Activated CD8-positive, alpha-beta memory T cell treated with anti-CD3 and anti-CD28 coated beads for 24 hours (primary cell): ENCODE results near the gene JAK1.

Experiments
- DNase-seq: peaks from one replicate; pipeline ENCODE4 v3.0.0-alpha.2; 2020

Gene JAK1

DNA sequence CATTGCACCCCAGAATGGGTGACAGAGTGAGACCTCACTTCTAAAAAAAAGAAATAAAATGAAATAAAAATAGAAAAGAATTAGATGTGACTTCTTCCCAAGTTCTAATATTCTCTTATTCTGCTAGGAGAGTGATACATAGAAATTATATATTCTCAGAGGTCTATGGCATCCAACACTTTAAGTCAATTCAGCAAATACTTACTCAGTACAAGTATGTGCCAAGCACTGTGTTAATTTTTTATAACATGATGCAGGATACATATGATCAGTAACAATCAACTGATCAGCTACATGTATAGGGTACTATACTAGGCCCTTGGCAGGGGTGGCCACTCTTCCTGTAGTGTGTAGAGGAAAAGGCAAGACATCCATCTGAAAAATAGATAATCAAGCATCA is 13.0 kb upstream of the JAK1 start:
- no peak for DNase-seq

DNA sequence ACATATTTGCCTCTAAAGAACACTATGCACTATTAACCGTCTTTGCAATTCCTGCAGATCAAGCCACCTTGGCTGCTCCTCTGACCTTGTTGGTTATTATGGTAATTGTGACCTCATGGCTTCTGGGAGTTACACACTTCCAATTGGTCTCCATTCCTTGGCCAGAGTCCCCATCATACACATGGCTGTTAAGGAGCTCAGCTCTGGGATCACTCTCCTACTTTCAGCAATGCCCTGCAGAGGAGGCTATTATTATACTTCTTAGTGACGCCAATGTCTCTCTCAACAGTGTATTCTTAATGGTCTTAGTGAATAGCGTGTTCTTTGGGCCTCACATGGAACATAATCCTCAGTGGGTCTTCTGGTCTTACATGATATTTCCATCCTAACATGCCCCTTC is 10.0 kb upstream of the JAK1 start:
- DNase-seq, result no peak

DNA sequence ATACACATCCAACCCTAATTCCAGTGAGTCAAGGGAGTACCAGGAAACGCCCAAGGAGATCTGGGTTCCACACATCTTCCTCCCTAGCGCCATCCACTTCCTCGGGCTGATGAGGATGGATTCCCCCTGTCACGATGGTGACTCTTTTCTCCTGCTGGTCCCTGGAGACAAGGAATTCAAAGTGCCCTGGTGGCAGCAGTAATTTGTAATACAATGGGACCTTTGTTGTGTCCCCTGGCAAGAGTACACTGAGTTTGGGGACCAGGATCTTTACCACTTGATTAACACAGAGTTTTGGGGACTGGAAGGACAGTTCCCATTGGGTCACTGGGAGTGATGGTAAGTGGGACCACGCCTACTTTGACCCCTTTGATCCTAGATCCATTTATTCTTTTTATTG is 9.4 kb upstream of the JAK1 start:
- no peak for DNase-seq

GRCh38 chr1:64975127-64975526 is 8.8 kb upstream of the JAK1 start:
- DNase-seq, result no peak

GRCh38 chr1:64974288-64974825 is 8.0 kb upstream of the JAK1 start:
- no peak for DNase-seq

DNA sequence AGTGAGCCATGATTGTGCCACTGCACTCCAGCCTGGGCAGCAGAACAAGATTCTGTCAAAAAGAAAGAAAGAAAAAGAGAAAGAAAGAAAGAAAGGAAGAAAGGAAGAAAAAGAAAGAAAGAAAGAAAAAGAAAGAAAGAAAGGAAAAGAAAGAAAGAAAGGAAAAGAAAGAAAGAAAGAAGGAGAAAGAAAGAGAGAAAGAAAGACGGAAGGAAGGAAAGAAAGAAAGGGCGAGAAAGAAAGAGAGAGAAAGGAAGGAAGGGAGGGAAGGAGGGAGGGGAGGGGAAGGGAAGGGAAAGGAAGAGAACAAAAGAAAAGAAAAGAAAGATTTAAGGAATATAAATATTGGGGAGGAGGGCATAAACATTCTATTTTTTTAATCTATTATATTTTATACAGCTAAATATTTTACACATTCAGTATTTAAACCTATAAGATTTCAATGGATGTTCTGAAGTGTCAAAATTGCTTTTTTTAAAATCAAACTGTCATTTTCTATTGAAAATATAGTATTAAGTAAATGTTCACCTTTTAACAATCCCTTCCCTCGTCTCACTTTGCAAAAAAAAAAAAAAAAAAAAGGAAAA is 6.8 kb upstream of the JAK1 start:
- DNase-seq, result no peak

DNA sequence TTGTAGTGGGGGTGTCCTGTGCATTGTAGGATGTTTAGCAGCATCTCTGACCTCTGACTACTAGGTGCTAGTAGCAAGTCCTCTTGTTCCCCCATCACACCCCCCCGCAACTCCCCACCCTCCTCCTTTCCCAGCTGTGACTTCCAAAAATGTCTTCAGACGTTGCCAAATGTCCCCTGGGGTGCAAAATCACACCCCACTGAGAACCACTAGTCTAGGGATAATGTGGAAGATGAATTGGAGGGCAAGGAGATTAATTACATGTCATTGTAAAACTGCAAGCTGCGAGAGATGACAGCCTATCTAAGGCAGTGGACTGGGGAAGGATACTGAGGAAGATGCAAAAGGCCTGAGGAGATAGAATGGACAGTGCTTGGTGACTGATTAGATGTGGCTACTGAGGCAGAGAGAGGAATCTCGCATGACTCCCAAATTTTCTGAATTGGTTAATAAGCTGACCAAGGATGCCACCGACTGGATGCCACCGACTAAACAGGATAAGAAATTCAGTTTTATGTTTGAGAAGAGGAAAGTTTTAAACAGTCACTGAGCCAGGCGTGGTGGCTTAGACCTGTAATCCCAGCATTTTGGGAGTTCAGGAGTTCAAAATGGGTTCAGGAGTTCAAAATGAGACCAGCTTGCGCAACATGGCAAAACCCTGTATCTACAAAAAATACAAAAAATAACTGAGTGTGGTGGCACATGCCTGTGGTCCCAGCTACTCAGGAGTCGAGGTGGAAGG is 3.1 kb upstream of the JAK1 start:
- DNase-seq, result no peak

DNA sequence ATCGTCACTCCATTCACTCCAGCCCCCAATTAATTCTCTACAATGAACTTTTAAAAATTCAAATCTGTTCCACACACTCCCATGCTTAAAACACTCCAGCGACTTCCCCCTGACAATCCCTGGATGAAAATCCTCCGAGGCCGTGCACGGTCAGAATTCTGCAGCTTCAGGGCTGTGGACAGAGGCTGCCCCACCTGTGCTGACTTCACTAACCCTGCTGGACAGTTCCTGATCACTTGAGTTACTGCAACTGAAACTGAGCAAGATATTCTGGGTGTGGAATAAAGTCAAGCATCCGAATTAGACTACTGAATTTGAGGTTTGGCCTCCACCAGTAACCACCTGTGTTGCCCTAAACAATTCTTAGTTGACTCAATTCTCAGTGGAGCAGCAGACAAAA is 1.0 kb upstream of the JAK1 start:
- no peak for DNase-seq

- peak; percentile 80 for DNase-seq
These were observed 787 bp downstream of the JAK1 start for GRCh38 chr1:64965366-64966157.

DNA sequence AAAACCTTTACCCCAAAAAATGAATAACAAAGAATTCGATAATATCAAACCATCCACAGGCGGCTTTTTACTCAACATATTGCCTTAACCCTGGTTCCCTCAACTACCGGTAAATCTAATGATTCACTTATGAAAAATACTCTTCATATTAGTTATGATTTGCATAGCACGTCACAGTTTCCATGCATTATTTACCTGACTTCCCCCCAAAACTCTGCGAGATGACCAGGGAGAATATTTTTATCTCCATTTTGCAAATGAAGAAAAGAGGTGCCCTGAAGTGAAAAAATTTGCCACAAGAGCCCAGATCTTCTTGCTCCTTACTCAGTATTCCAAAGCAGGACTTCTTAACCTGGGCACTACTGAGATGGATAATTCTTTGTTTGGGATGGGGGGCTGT is 2.9 kb downstream of the JAK1 start:
- no peak for DNase-seq

GRCh38 chr1:64962441-64962840 is 3.9 kb downstream of the JAK1 start:
- no peak for DNase-seq

- DNase-seq, result no peak
These were observed 4.4 kb downstream of the JAK1 start for GRCh38 chr1:64961923-64962322.

GRCh38 chr1:64960731-64961130 is 5.6 kb downstream of the JAK1 start:
- no peak for DNase-seq

GRCh38 chr1:64959986-64960385 is 6.4 kb downstream of the JAK1 start:
- DNase-seq, result no peak

DNA sequence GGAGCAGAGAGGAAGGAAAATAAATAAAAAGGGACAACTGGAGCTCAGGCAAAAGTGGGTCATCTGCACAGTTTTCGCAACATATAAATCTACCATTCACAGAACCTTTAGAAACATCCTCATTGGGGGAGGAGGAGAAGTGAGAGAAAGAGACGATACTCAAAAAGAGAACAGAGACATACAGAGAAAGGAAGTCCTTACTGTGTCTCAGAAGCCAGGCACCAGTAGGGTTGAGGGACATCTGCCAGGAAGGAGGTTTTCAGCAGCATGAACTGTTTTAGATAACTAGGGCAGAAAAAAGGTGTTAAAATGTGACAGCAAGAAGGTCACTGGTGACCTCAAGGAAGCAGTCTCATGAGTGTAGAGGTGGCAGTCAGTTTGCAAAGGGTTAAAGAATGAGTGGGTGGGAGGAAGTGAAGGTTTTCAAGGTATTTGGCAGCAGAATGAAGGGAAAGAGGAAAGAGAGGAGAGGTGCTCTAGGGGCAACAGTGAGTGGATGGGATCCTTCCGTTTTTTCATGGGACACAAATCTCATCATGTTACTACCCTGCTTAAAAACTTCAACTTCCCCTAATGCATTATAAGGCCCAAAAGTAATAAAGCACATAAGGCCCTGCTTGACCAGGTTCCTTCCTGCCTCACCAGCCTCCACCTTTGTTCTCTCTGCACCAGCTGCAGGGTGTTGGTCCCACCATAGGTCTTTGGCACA is 9.5 kb downstream of the JAK1 start:
- DNase-seq, result no peak

GRCh38 chr1:64956010-64956640 is 10.2 kb downstream of the JAK1 start:
- DNase-seq, result no peak

GRCh38 chr1:64955097-64956009 is 11.0 kb downstream of the JAK1 start:
- DNase-seq, result no peak

GRCh38 chr1:64953241-64953640 is 13.1 kb downstream of the JAK1 start:
- no peak for DNase-seq

DNA sequence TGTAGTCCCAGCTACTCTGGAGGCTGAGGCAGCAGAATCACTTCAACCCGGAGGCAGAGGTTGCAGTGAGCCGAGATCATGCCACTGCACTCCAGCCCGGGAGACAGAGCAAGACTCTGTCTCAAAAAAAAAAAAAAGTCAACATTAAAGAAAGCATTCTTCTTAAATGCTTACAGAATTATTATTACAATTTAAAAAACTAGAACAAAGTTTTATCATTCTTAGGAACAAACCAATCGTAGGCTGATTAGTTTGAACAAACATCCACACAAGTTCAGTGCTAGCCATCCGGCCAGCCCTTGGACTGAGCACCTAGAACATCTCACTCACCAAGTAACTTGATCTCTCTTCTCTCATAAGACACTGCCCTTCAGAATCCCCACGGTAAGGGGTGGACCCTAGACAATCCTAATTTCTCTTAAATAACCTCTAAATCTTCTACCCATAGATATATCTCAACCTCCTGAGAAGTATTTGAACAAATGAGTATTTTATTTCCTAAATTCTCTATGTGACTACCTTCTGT is 16.0 kb downstream of the JAK1 start:
- DNase-seq, result no peak

GRCh38 chr1:64948905-64949833 is 17.2 kb downstream of the JAK1 start:
- DNase-seq, result no peak
